Mesendoderm (in vitro differentiated cells): ENCODE measurements around the gene CREB3L2.
"Not testable (repeated sequence)": the region's sequence is repeated elsewhere in the genome, so short reads cannot be mapped to it uniquely, and the experiment has no call there.

Experiments used
- DNase-seq: peaks from one replicate; pipeline ENCODE4 v3.0.0; 2013
- H2AK5ac ChIP-seq: 2 replicates; pipeline ENCODE4 v1.6.1; 2013; ENCODE audit warnings: low read length, inconsistent platforms
- H2BK120ac ChIP-seq: 2 replicates; pipeline ENCODE4 v1.6.1; 2013; ENCODE audit warnings: low read depth, mild to moderate bottlenecking, low read length, moderate library complexity, mixed read lengths
- H2BK15ac ChIP-seq: replicated peaks from 2 replicates; pipeline ENCODE4 v1.6.1; 2013; ENCODE audit warnings: low read depth, mild to moderate bottlenecking, moderate library complexity
- H2BK5ac ChIP-seq: 2 replicates; pipeline ENCODE4 v1.6.1; 2013; ENCODE audit warnings: low read length, inconsistent platforms
- H3K18ac ChIP-seq: 2 replicates; pipeline ENCODE4 v1.6.1; 2013; ENCODE audit warnings: mild to moderate bottlenecking, low read length, mixed read lengths
- H3K23ac ChIP-seq: one replicate; pipeline ENCODE4 v1.6.1; 2013; ENCODE audit warnings: low read length
- H3K27ac ChIP-seq: 2 replicates; pipeline ENCODE4 v1.5.1; 2013; ENCODE audit warnings: low read depth, mild to moderate bottlenecking, inconsistent platforms, low read length, moderate library complexity
- H3K27me3 ChIP-seq: 2 replicates; pipeline ENCODE4 v1.6.1; 2013; ENCODE audit warnings: low read length, control low read depth, mild to moderate bottlenecking, inconsistent platforms; ENCODE audit not compliant: insufficient read depth, poor library complexity
- H3K36me3 ChIP-seq: 2 replicates; pipeline ENCODE4 v1.6.1; 2013; ENCODE audit warnings: low read length, inconsistent platforms; ENCODE audit not compliant: control insufficient read depth, insufficient read depth
- H3K4ac ChIP-seq: one replicate; pipeline ENCODE4 v1.6.1; 2013; ENCODE audit warnings: low read depth, mild to moderate bottlenecking, low read length, moderate library complexity
- H3K4me1 ChIP-seq: 2 replicates; pipeline ENCODE4 v1.6.1; 2013; ENCODE audit warnings: low read depth, low read length, inconsistent platforms; ENCODE audit not compliant: control insufficient read depth
- H3K4me2 ChIP-seq: 2 replicates; pipeline ENCODE4 v1.6.1; 2013; ENCODE audit warnings: low read length
- H3K4me3 ChIP-seq: 2 replicates; pipeline ENCODE4 v1.5.1; 2013; ENCODE audit warnings: mild to moderate bottlenecking, low read length
- H3K56ac ChIP-seq: one replicate; pipeline ENCODE4 v1.6.1; 2013; ENCODE audit warnings: low read length
- H3K79me1 ChIP-seq: 2 replicates; pipeline ENCODE4 v1.6.1; 2013; ENCODE audit warnings: low read length, inconsistent platforms
- H3K79me2 ChIP-seq: 2 replicates; pipeline ENCODE4 v1.6.1; 2013; ENCODE audit warnings: mild to moderate bottlenecking, low read length; ENCODE audit not compliant: control insufficient read depth, insufficient read depth
- H3K9ac ChIP-seq: 2 replicates; pipeline ENCODE4 v1.6.1; 2013; ENCODE audit warnings: low read length, inconsistent platforms
- H4K5ac ChIP-seq: one replicate; pipeline ENCODE4 v1.6.1; 2013; ENCODE audit warnings: low read length
- H4K8ac ChIP-seq: one replicate; pipeline ENCODE4 v1.6.1; 2013; ENCODE audit warnings: low read depth, mild to moderate bottlenecking, control low read depth, low read length, moderate library complexity
- WGBS: extraction: QIAGEN DNeasy Blood & Tissue Kit; methylation state at CpG from one replicate; pipeline ENCODE4 v1.1.7; 2013; ENCODE audit warnings: low lambda C conversion rate, missing lambda C conversion rate; ENCODE audit not compliant: insufficient coverage; ENCODE audit errors: extremely low coverage; 5-methylcytosine and 5-hydroxymethylcytosine counted together

CREB3L2 gene

DNA sequence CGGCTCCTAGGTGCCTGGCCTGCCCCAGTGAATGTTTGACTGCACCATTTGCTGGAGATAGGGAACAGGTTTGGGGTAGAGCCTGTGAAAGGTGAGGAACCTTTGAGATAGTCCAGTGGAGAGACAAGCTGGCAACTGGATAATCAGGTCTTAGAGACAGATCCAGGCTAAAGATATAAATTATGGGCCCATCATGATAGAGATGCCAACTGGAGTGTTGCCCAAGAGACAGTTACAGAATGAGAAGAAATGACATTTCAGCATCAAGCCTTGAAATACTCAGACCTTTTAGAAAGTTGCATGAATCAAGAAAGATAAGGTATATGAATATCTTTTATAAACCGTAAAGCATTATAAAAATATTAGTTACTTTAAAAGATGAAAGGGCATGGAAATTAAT, 27.1 kb downstream of the CREB3L2 start:
- no peaks in the 10 kb centered on the region for H3K4me1 ChIP-seq
- no peak overlapping the region for H2BK15ac ChIP-seq
- H3K36me3 ChIP-seq: peaks cover 1% of the 10 kb centered on the region
- no peak overlapping the region for H3K56ac ChIP-seq
- H4K5ac ChIP-seq: no peak overlapping the region
- H3K18ac ChIP-seq: no peak overlapping the region
- H3K4me3 ChIP-seq: no peak overlapping the region
- no peak overlapping the region for H2AK5ac ChIP-seq
- H3K9ac ChIP-seq: no peak overlapping the region
- no peaks in the 10 kb centered on the region for H3K27me3 ChIP-seq
- WGBS: no CpG with 5 or more reads among the region's 2 CpGs
- no peak for DNase-seq
- H3K4me2 ChIP-seq: no peak overlapping the region
- no peak overlapping the region for H3K4ac ChIP-seq
- H3K79me1 ChIP-seq: peaks cover 30% of the 10 kb centered on the region
- H2BK120ac ChIP-seq: no peak overlapping the region
- H3K79me2 ChIP-seq: peaks cover 56% of the 10 kb centered on the region
- H2BK5ac ChIP-seq: no peak overlapping the region
- no peak overlapping the region for H4K8ac ChIP-seq
- no peak overlapping the region for H3K23ac ChIP-seq
- H3K27ac ChIP-seq: no peak overlapping the region

DNA sequence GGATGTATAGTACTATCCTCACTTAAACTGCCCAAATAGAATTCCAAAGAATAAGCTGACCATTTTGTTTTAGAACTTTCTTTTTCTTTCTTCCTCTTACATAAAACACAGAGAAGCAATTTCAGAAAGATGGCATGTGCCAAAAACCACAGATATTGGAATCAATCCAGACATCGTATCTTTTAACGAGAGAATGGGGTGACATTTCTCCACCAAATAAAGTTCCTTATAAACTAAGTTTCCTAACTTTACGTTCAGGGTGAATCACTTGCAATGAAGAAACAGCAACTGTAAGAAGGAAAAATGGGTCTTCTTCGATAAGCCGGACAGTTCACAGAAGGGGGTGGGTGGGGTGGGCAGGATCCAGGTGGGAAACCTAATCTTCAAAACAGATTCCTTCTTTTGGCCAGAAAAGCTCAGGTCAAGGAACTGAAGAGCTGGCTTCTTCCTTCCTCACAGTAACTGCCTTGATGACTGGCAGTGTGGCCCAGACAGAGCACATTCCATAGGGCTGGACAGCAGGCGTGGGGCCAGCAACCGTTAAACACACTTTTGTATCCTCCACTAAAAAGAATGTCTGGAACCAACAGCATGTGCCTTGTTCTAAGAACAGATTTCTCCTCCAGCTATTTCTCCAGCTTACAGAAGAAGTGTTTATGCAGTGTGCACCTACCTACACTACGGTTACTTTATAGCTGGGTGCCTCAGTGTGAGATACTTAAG, 31.5 kb downstream of the CREB3L2 start:
- H3K4me3 ChIP-seq: no peak overlapping the region
- H4K8ac ChIP-seq: no peak overlapping the region
- no peak overlapping the region for H3K27ac ChIP-seq
- H3K79me1 ChIP-seq: peaks cover 26% of the 10 kb centered on the region
- no peak overlapping the region for H3K9ac ChIP-seq
- H3K4ac ChIP-seq: no peak overlapping the region
- H3K18ac ChIP-seq: no peak overlapping the region
- H2BK120ac ChIP-seq: no peak overlapping the region
- no peak overlapping the region for H2AK5ac ChIP-seq
- peaks cover 12% of the 10 kb centered on the region for H3K4me1 ChIP-seq
- H3K4me2 ChIP-seq: no peak overlapping the region
- no peak overlapping the region for H3K23ac ChIP-seq
- H3K36me3 ChIP-seq: no peaks in the 10 kb centered on the region
- H2BK5ac ChIP-seq: no peak overlapping the region
- no peak for DNase-seq
- no peak overlapping the region for H2BK15ac ChIP-seq
- H3K56ac ChIP-seq: no peak overlapping the region
- no peak overlapping the region for H4K5ac ChIP-seq
- no peaks in the 10 kb centered on the region for H3K27me3 ChIP-seq
- H3K79me2 ChIP-seq: peaks cover 54% of the 10 kb centered on the region
- no CpG with 5 or more reads among the region's 8 CpGs for WGBS

GRCh38 chr7:137969828-137970227, 32.1 kb downstream of the CREB3L2 start:
- no peak overlapping the region for H4K8ac ChIP-seq
- no peak overlapping the region for H3K4me3 ChIP-seq
- no peak overlapping the region for H3K27ac ChIP-seq
- no peak for DNase-seq
- no peak overlapping the region for H4K5ac ChIP-seq
- H3K56ac ChIP-seq: no peak overlapping the region
- no peaks in the 10 kb centered on the region for H3K27me3 ChIP-seq
- H3K9ac ChIP-seq: no peak overlapping the region
- peaks cover 12% of the 10 kb centered on the region for H3K4me1 ChIP-seq
- no peak overlapping the region for H2AK5ac ChIP-seq
- H3K23ac ChIP-seq: no peak overlapping the region
- no peak overlapping the region for H3K18ac ChIP-seq
- H3K36me3 ChIP-seq: no peaks in the 10 kb centered on the region
- H2BK15ac ChIP-seq: no peak overlapping the region
- WGBS: no CpG with 5 or more reads among the region's 1 CpG
- no peak overlapping the region for H2BK120ac ChIP-seq
- H3K4ac ChIP-seq: no peak overlapping the region
- no peak overlapping the region for H2BK5ac ChIP-seq
- H3K79me2 ChIP-seq: peaks cover 55% of the 10 kb centered on the region
- H3K4me2 ChIP-seq: no peak overlapping the region
- H3K79me1 ChIP-seq: peaks cover 26% of the 10 kb centered on the region

- WGBS: 100% methylated on average over 1 of the region's 4 CpGs
- H3K27me3 ChIP-seq: no peaks in the 10 kb centered on the region
- H3K27ac ChIP-seq: no peak overlapping the region
- H2BK5ac ChIP-seq: no peak overlapping the region
- no peak overlapping the region for H2BK120ac ChIP-seq
- H3K4ac ChIP-seq: no peak overlapping the region
- H3K23ac ChIP-seq: no peak overlapping the region
- H3K56ac ChIP-seq: no peak overlapping the region
- no peak for DNase-seq
- no peak overlapping the region for H2AK5ac ChIP-seq
- H3K4me1 ChIP-seq: peaks cover 12% of the 10 kb centered on the region
- H3K9ac ChIP-seq: no peak overlapping the region
- no peak overlapping the region for H3K4me3 ChIP-seq
- H3K79me2 ChIP-seq: peaks cover 52% of the 10 kb centered on the region
- no peak overlapping the region for H3K18ac ChIP-seq
- no peak overlapping the region for H2BK15ac ChIP-seq
- peaks cover 23% of the 10 kb centered on the region for H3K79me1 ChIP-seq
- no peak overlapping the region for H3K4me2 ChIP-seq
- H4K8ac ChIP-seq: no peak overlapping the region
- no peaks in the 10 kb centered on the region for H3K36me3 ChIP-seq
- H4K5ac ChIP-seq: no peak overlapping the region
Measured at GRCh38 chr7:137968890-137969289, 33.0 kb downstream of the CREB3L2 start.

GRCh38 chr7:137968339-137968738, 33.5 kb downstream of the CREB3L2 start:
- not testable (repeated sequence) for DNase-seq, H3K36me3 ChIP-seq, H4K5ac ChIP-seq, H2BK120ac ChIP-seq, H3K56ac ChIP-seq, H2BK5ac ChIP-seq, H3K27me3 ChIP-seq, H3K18ac ChIP-seq, H3K27ac ChIP-seq, H3K9ac ChIP-seq, H4K8ac ChIP-seq, H2AK5ac ChIP-seq, H3K4me2 ChIP-seq, H3K23ac ChIP-seq, H3K4ac ChIP-seq, H2BK15ac ChIP-seq, H3K4me3 ChIP-seq
- Histone ChIP-seq H3K79me1 (peaks cover 21% of the 10 kb centered on the region), H3K4me1 (peaks cover 12% of the 10 kb centered on the region), H3K79me2 (peaks cover 49% of the 10 kb centered on the region)
- WGBS: no CpG with 5 or more reads among the region's 4 CpGs
